Effector memory CD4-positive, alpha-beta T cell (primary cell): Measurements from ENCODE around the gene ALDH7A1.

Source experiments
- DNase-seq, 3 donors: peaks; one replicate each; pipeline ENCODE4 v3.0.0-alpha.2; 2020
- H3K27ac ChIP-seq: 2 replicates; pipeline ENCODE4 v1.7.0; 2013; ENCODE audit warnings: mild to moderate bottlenecking, low read length, moderate library complexity; ENCODE audit not compliant: insufficient read depth, poor library complexity, severe bottlenecking
- H3K27me3 ChIP-seq: replicated peaks from 2 replicates; pipeline ENCODE4 v1.7.0; 2013; ENCODE audit warnings: mild to moderate bottlenecking, low read length; ENCODE audit not compliant: insufficient read depth, control insufficient read depth, poor library complexity, severe bottlenecking
- H3K36me3 ChIP-seq: 2 replicates; pipeline ENCODE4 v1.7.0; 2013; ENCODE audit warnings: mild to moderate bottlenecking, low read length, moderate library complexity; ENCODE audit not compliant: control insufficient read depth, insufficient read depth
- H3K4me1 ChIP-seq: 2 replicates; pipeline ENCODE4 v1.7.0; 2013; ENCODE audit warnings: low read length, mild to moderate bottlenecking; ENCODE audit not compliant: control insufficient read depth, insufficient read depth, poor library complexity, severe bottlenecking
- H3K4me3 ChIP-seq: 2 replicates; pipeline ENCODE4 v1.7.0; 2013; ENCODE audit warnings: low read length, low read depth, mild to moderate bottlenecking; ENCODE audit not compliant: insufficient read depth, poor library complexity, severe bottlenecking
- H3K9me3 ChIP-seq: 2 replicates; pipeline ENCODE4 v1.7.0; 2013; ENCODE audit warnings: mild to moderate bottlenecking, low read length, moderate library complexity; ENCODE audit not compliant: control insufficient read depth

ALDH7A1 gene

GRCh38 chr5:126499853-126500342, 95.1 kb downstream of the ALDH7A1 start:
- Histone ChIP-seq H3K4me3 (no peak overlapping the region), H3K27ac (no peak overlapping the region), H3K9me3 (no peaks in the 10 kb centered on the region), H3K4me1 (no peaks in the 10 kb centered on the region), H3K27me3 (no peaks in the 10 kb centered on the region), H3K36me3 (no peaks in the 10 kb centered on the region)
- no peak for DNase-seq

DNA sequence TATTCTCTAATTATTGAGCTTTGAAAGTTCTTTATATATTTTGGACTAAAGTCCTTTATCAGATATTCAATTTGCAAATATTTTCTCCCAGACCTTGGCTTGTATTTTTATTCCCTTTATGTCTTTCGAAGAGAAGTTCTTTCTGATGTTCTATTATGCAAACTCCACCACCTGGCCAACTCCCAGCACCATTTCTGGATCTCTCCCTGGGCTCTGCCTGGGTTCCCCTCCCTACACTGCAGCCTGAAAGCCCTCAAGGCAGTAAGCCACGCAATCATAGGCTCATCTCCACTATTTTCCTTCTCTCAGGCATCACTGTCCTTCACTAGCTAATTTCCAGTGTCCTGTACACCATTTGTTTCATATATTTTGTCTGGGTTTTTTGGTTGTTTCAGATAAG, 95.7 kb downstream of the ALDH7A1 start:
- no peaks in the 10 kb centered on the region for H3K36me3 ChIP-seq
- no peak overlapping the region for H3K27ac ChIP-seq
- no peaks in the 10 kb centered on the region for H3K9me3 ChIP-seq
- no peak overlapping the region for H3K4me3 ChIP-seq
- no peaks in the 10 kb centered on the region for H3K4me1 ChIP-seq
- H3K27me3 ChIP-seq = no peaks in the 10 kb centered on the region
- DNase-seq = no peak

GRCh38 chr5:126497506-126497905, 97.5 kb downstream of the ALDH7A1 start:
- Histone ChIP-seq H3K36me3 (no peaks in the 10 kb centered on the region), H3K27me3 (no peaks in the 10 kb centered on the region), H3K4me3 (no peak overlapping the region), H3K9me3 (no peaks in the 10 kb centered on the region), H3K27ac (no peak overlapping the region), H3K4me1 (no peaks in the 10 kb centered on the region)
- no peak for DNase-seq

GRCh38 chr5:126494393-126494792, 100.6 kb downstream of the ALDH7A1 start:
- no peaks in the 10 kb centered on the region for H3K4me1 ChIP-seq
- no peak overlapping the region for H3K4me3 ChIP-seq
- no peaks in the 10 kb centered on the region for H3K27me3 ChIP-seq
- H3K36me3 ChIP-seq = peaks cover 3% of the 10 kb centered on the region
- no peaks in the 10 kb centered on the region for H3K9me3 ChIP-seq
- H3K27ac ChIP-seq = no peak overlapping the region
- no peak for DNase-seq

GRCh38 chr5:126492939-126493338, 102.1 kb downstream of the ALDH7A1 start:
- Histone ChIP-seq H3K4me1 (no peaks in the 10 kb centered on the region), H3K36me3 (peaks cover 6% of the 10 kb centered on the region), H3K4me3 (no peak overlapping the region), H3K9me3 (no peaks in the 10 kb centered on the region), H3K27ac (no peak overlapping the region), H3K27me3 (no peaks in the 10 kb centered on the region)
- DNase-seq = no peak

DNA sequence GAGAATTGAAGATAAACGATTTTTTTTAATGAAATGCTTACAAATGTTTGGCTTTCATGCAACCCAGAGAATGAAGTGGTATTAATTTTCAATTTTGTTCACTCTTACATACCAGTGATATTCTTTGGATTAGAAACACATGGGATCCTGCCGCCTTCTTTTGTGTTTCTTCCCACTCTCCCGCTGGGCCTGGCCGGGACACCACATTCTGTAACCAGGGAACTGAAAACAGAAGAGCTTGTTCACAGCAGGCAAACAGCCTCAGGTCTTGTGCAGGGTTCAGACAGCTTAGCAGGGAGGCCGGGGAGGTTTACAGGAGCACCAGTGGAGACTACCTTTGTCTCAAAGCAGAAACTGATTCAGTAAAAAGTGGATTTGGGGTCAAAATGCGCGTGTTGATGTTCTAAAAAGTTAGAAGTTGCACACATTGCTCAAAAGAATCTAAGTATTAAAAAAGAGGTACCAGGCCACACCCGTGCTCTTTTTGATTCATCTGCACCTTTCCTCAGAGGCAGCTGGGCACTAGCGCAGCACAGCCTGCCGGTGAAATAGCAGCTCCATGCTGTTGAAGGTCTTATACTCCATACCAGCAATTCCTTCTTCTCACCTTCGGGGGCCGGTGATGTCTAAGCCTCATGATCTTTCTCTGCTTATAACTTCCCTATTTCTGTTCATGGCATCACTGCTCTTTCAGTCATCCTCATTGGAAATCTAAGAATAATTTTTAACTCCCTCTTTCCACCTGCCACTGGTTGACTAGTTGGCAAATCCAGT, 104.7 kb downstream of the ALDH7A1 start:
- Histone ChIP-seq H3K27ac (no peak overlapping the region), H3K4me3 (no peak overlapping the region), H3K4me1 (no peaks in the 10 kb centered on the region), H3K9me3 (no peaks in the 10 kb centered on the region), H3K36me3 (peaks cover 23% of the 10 kb centered on the region), H3K27me3 (no peaks in the 10 kb centered on the region)
- DNase-seq = no peak

- Histone ChIP-seq H3K4me3 (no peak overlapping the region), H3K4me1 (no peaks in the 10 kb centered on the region), H3K36me3 (peaks cover 24% of the 10 kb centered on the region), H3K9me3 (no peaks in the 10 kb centered on the region), H3K27me3 (no peaks in the 10 kb centered on the region), H3K27ac (no peak overlapping the region)
- DNase-seq = no peak
These were observed 106.5 kb downstream of the ALDH7A1 start for GRCh38 chr5:126488443-126489065.

DNA sequence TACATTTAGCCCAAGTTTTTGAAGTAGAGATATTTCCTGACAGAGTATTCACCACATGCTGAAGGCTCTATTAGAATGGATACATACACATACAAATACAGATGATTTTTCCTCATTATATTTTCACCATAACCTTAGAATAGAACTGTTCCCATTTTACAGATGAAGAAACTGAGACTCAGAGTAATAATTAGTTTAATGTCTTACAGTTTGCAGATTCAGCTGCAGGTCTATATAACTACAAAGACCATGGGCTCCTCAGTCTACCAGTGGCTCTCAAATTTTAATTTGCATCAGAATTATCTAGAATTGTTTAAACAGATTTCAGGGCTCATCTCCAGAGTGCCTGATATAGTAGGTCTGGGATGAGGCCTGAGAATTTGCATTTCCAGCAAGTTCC, 107.4 kb downstream of the ALDH7A1 start:
- Histone ChIP-seq H3K4me3 (no peak overlapping the region), H3K36me3 (peaks cover 24% of the 10 kb centered on the region), H3K27me3 (no peaks in the 10 kb centered on the region), H3K9me3 (no peaks in the 10 kb centered on the region), H3K4me1 (no peaks in the 10 kb centered on the region), H3K27ac (no peak overlapping the region)
- DNase-seq = no peak

- Histone ChIP-seq H3K27me3 (no peaks in the 10 kb centered on the region), H3K27ac (no peak overlapping the region), H3K9me3 (no peaks in the 10 kb centered on the region), H3K4me3 (no peak overlapping the region), H3K4me1 (no peaks in the 10 kb centered on the region), H3K36me3 (peaks cover 24% of the 10 kb centered on the region)
- no peak for DNase-seq
These were observed 108.7 kb downstream of the ALDH7A1 start for GRCh38 chr5:126486332-126486731.

DNA sequence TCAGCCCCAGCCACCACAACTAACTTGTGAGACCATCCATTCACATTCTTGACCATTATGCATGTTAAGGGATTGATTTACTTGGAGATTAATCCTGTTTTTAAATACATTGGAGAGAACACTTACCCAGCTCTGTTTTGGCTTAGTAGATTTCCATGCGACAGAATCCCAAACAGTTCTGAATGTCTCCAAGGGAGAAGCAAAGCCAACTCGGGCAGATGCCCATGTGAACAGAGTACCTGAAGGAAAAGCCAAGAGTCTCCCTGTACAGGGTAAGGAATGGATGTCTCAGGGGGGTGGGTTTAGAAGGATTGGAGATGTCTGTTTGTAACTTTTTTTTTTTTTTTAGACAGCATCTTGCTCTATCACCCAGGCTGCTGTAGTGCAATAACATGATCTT, 110.8 kb downstream of the ALDH7A1 start:
- Histone ChIP-seq H3K36me3 (peaks cover 27% of the 10 kb centered on the region), H3K27ac (no peak overlapping the region), H3K4me3 (no peak overlapping the region), H3K4me1 (no peaks in the 10 kb centered on the region), H3K9me3 (no peaks in the 10 kb centered on the region), H3K27me3 (no peaks in the 10 kb centered on the region)
- DNase-seq = no peak
